Right lobe of liver (tissue), 4 donors: ENCODE data around the gene ABHD13.

ENCODE experiments used
- POLR2A ChIP-seq: fragments of 450-650 bp; IDR thresholded peaks from one replicate; pipeline ENCODE4 v1.6.1; 2017; ENCODE audit warnings: antibody characterized with exemption, mild to moderate bottlenecking
- TF ChIP-seq, protein P1 (sequence below), 4 donors: fragments of 200-600 bp in 3 of 4; fragments of 450-650 bp in 1 of 4; IDR thresholded peaks; one replicate each; pipeline versions ENCODE4 v1.5.1 to v1.8.0; 2016 to 2022; ENCODE audit warnings: antibody characterized with exemption in 4 of 4, mild to moderate bottlenecking in 2 of 4
- donor health status: DM: no; HTN: no; CAD: no.
- donor health status: DM: no; HTN: no; CAD: no.
- donor health status: DM: no; HTN: yes; CAD: no.

DNA sequence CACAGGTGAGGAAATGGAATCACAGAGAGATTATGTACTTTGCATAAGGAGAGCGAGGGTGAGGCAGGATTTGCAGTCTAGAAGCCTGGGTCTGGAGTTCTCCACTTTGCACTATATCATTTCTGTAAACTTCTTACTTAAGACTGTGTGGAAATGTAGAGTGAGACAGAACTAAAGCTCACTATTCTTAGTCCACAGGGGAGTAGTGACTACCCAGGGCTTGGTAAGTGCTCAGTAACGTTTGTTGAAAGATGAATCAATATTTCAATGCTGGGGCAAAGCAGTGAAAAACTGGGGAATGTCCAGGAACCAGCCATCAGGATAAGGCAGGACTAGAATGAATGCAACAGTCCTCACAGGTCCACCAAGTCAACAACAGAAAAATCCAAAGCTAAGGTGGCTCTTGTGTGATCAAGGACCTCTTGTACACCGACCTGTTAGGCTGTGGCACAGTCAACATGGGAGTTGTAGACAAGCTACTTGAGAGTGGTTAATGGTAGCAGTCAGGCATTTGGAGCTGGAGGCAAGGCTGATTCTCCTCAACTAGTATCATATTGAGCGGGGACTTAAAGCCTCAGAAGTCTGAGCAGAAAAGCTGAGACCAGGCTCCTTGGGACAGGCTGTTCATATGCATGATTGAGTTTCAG is 50.4 kb downstream of the ABHD13 start:
- TF ChIP-seq, protein P1, sequence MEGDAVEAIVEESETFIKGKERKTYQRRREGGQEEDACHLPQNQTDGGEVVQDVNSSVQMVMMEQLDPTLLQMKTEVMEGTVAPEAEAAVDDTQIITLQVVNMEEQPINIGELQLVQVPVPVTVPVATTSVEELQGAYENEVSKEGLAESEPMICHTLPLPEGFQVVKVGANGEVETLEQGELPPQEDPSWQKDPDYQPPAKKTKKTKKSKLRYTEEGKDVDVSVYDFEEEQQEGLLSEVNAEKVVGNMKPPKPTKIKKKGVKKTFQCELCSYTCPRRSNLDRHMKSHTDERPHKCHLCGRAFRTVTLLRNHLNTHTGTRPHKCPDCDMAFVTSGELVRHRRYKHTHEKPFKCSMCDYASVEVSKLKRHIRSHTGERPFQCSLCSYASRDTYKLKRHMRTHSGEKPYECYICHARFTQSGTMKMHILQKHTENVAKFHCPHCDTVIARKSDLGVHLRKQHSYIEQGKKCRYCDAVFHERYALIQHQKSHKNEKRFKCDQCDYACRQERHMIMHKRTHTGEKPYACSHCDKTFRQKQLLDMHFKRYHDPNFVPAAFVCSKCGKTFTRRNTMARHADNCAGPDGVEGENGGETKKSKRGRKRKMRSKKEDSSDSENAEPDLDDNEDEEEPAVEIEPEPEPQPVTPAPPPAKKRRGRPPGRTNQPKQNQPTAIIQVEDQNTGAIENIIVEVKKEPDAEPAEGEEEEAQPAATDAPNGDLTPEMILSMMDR (IDR thresholded peaks at IDR 0.05), result no peak
- no peak for TF ChIP-seq POLR2A
